ENCODE measurements around the gene LPA.

The LPA gene

GRCh38 chr6:160520043-160520904 is 143.8 kb downstream of the LPA start:
- peak overlapping the region; percentile 83 for H3K4me2 ChIP-seq (ENCODE audit: low read depth, low read length, poor library complexity, severe bottlenecking)
- H3K9me3 ChIP-seq (ENCODE audit: insufficient read depth, low read length), result no peaks in the 10 kb centered on the region
- no peaks in the 10 kb centered on the region for H3F3A ChIP-seq (ENCODE audit: insufficient read depth)
- H3K9me2 ChIP-seq (replicated peaks; ENCODE audit: insufficient read depth, low read length), result no peaks in the 10 kb centered on the region
- peak overlapping the region; percentile 94 for H2AFZ ChIP-seq (ENCODE audit: low read depth, low read length, severe bottlenecking)
- H3K9ac ChIP-seq (ENCODE audit: low read length), result peak overlapping the region; percentile 54
- H3K4me3 ChIP-seq (ENCODE audit: insufficient read depth, low read length, poor library complexity, severe bottlenecking), result peak overlapping the region; percentile 50
- H3K27ac ChIP-seq (ENCODE audit: low read depth, low read length), result no peak overlapping the region
- no peaks in the 10 kb centered on the region for H3K79me2 ChIP-seq (ENCODE audit: insufficient read depth, low read length)
- H3K27me3 ChIP-seq (ENCODE audit: low read length), result no peaks in the 10 kb centered on the region
- no peak for TF ChIP-seq EZH2phosphoT487 (conservative IDR thresholded peaks at IDR 0.05; ENCODE audit: low read length)
- TF ChIP-seq, protein P1, sequence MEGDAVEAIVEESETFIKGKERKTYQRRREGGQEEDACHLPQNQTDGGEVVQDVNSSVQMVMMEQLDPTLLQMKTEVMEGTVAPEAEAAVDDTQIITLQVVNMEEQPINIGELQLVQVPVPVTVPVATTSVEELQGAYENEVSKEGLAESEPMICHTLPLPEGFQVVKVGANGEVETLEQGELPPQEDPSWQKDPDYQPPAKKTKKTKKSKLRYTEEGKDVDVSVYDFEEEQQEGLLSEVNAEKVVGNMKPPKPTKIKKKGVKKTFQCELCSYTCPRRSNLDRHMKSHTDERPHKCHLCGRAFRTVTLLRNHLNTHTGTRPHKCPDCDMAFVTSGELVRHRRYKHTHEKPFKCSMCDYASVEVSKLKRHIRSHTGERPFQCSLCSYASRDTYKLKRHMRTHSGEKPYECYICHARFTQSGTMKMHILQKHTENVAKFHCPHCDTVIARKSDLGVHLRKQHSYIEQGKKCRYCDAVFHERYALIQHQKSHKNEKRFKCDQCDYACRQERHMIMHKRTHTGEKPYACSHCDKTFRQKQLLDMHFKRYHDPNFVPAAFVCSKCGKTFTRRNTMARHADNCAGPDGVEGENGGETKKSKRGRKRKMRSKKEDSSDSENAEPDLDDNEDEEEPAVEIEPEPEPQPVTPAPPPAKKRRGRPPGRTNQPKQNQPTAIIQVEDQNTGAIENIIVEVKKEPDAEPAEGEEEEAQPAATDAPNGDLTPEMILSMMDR (IDR thresholded peaks at IDR 0.05; ENCODE audit: insufficient read depth, low read length, poor library complexity, severe bottlenecking), result no peak
- no peaks in the 10 kb centered on the region for H4K20me1 ChIP-seq (ENCODE audit: low read depth, low read length)
- H3K36me3 ChIP-seq (ENCODE audit: low read length), result no peaks in the 10 kb centered on the region

GRCh38 chr6:160519603-160520042 is 144.5 kb downstream of the LPA start:
- Histone ChIP-seq H3K27ac (ENCODE audit: low read depth, low read length) (no peak overlapping the region), H3F3A (ENCODE audit: insufficient read depth) (no peaks in the 10 kb centered on the region), H3K9me3 (ENCODE audit: insufficient read depth, low read length) (no peaks in the 10 kb centered on the region), H4K20me1 (ENCODE audit: low read depth, low read length) (no peaks in the 10 kb centered on the region), H3K4me2 (ENCODE audit: low read depth, low read length, poor library complexity, severe bottlenecking) (peak overlapping the region; percentile 83), H3K9me2 (replicated peaks; ENCODE audit: insufficient read depth, low read length) (no peaks in the 10 kb centered on the region), H3K27me3 (ENCODE audit: low read length) (no peaks in the 10 kb centered on the region), H2AFZ (ENCODE audit: low read depth, low read length, severe bottlenecking) (peak overlapping the region; percentile 94), H3K36me3 (ENCODE audit: low read length) (no peaks in the 10 kb centered on the region), H3K4me3 (ENCODE audit: insufficient read depth, low read length, poor library complexity, severe bottlenecking) (peak overlapping the region; percentile 50), H3K9ac (ENCODE audit: low read length) (peak overlapping the region; percentile 54), H3K79me2 (ENCODE audit: insufficient read depth, low read length) (no peaks in the 10 kb centered on the region)
- TF ChIP-seq EZH2phosphoT487 (conservative IDR thresholded peaks at IDR 0.05; ENCODE audit: low read length), result no peak
- TF ChIP-seq, protein P1 (IDR thresholded peaks at IDR 0.05; ENCODE audit: insufficient read depth, low read length, poor library complexity, severe bottlenecking), result peak; percentile 76

GRCh38 chr6:160519133-160519532 is 144.9 kb downstream of the LPA start:
- H3K9me3 ChIP-seq (ENCODE audit: insufficient read depth, low read length), result no peaks in the 10 kb centered on the region
- H3K9ac ChIP-seq (ENCODE audit: low read length), result no peak overlapping the region
- no peak for TF ChIP-seq EZH2phosphoT487 (conservative IDR thresholded peaks at IDR 0.05; ENCODE audit: low read length)
- TF ChIP-seq, protein P1 (IDR thresholded peaks at IDR 0.05; ENCODE audit: insufficient read depth, low read length, poor library complexity, severe bottlenecking), result no peak
- H3K27ac ChIP-seq (ENCODE audit: low read depth, low read length), result no peak overlapping the region
- H3K27me3 ChIP-seq (ENCODE audit: low read length), result no peaks in the 10 kb centered on the region
- no peaks in the 10 kb centered on the region for H3K36me3 ChIP-seq (ENCODE audit: low read length)
- H2AFZ ChIP-seq (ENCODE audit: low read depth, low read length, severe bottlenecking), result no peak overlapping the region
- no peaks in the 10 kb centered on the region for H3F3A ChIP-seq (ENCODE audit: insufficient read depth)
- no peak overlapping the region for H3K4me3 ChIP-seq (ENCODE audit: insufficient read depth, low read length, poor library complexity, severe bottlenecking)
- H3K79me2 ChIP-seq (ENCODE audit: insufficient read depth, low read length), result no peaks in the 10 kb centered on the region
- no peaks in the 10 kb centered on the region for H4K20me1 ChIP-seq (ENCODE audit: low read depth, low read length)
- no peak overlapping the region for H3K4me2 ChIP-seq (ENCODE audit: low read depth, low read length, poor library complexity, severe bottlenecking)
- no peaks in the 10 kb centered on the region for H3K9me2 ChIP-seq (replicated peaks; ENCODE audit: insufficient read depth, low read length)

Data from SU-DHL-6 (cell line).